Right lung (tissue), 10 donors: ENCODE data around the gene PAK1IP1. TPM values are rescaled to one million over a fixed set of nuclear protein-coding genes. Genes with fewer than 3 reads are reported as not detected.
A peak's percentile ranks its signal among the peaks of the same experiment; 100 is the strongest.
"Not testable (repeated sequence)": the region's sequence is repeated elsewhere in the genome, so short reads cannot be mapped to it uniquely, and the experiment has no call there.

Experiments
- DNase-seq, 2 donors: peaks; one replicate each; pipeline ENCODE4 v3.0.0-alpha.2; 2013
- long read RNA-seq, 8 donors: transcript quantifications; one replicate each; lab custom pipeline, GENCODE V29; 2026
- polyA plus RNA-seq, 5 donors: library from polyadenylated mRNA; unstranded; fragments of 120-200 nt; gene quantifications; one replicate each; pipeline versions ENCODE4 v1.2.1 to v1.2.3, GENCODE V29; 2013; ENCODE audit warnings: inconsistent platforms in 1 of 5, low replicate concordance in 1 of 5; ENCODE audit not compliant: insufficient read length in 5 of 5, insufficient read depth in 1 of 5

The PAK1IP1 gene
- polyA plus RNA-seq: 10 to 100 TPM; 19.6 to 26.0 (median 20.9) TPM
- long read RNA-seq, donor 1, transcript PAK1IP1-201 (10 exons, 1,800 nt): major isoform, 7 of 7 reads
- long read RNA-seq, donor 1, partial matches to known transcripts: 0 of 7 reads
- long read RNA-seq, donor 1, other reads (novel, unspliced or antisense): 0 of 7 reads
- long read RNA-seq, donor 2, transcript PAK1IP1-201 (10 exons, 1,800 nt): major isoform, 7 of 7 reads
- long read RNA-seq, donor 2, partial matches to known transcripts: 0 of 7 reads
- long read RNA-seq, donor 2, other reads (novel, unspliced or antisense): 0 of 7 reads
- long read RNA-seq, donor 3, transcript PAK1IP1-201 (10 exons, 1,800 nt): major isoform, 10 of 10 reads
- long read RNA-seq, donor 3, partial matches to known transcripts: 0 of 10 reads
- long read RNA-seq, donor 3, other reads (novel, unspliced or antisense): 0 of 10 reads
- long read RNA-seq, donor 4, partial matches to known transcripts: 0 of 4 reads
- long read RNA-seq, donor 4, other reads (novel, unspliced or antisense): 0 of 4 reads
- long read RNA-seq, donor 5, transcript PAK1IP1-201 (10 exons, 1,800 nt): major isoform, 13 of 13 reads
- long read RNA-seq, donor 5, partial matches to known transcripts: 0 of 13 reads
- long read RNA-seq, donor 5, other reads (novel, unspliced or antisense): 0 of 13 reads
- long read RNA-seq, donor 6, transcript PAK1IP1-201 (10 exons, 1,800 nt): major isoform, 11 of 11 reads
- long read RNA-seq, donor 6, partial matches to known transcripts: 0 of 11 reads
- long read RNA-seq, donor 6, other reads (novel, unspliced or antisense): 0 of 11 reads
- long read RNA-seq, donor 7, transcript PAK1IP1-201 (10 exons, 1,800 nt): major isoform, 13 of 13 reads
- long read RNA-seq, donor 7, partial matches to known transcripts: 0 of 13 reads
- long read RNA-seq, donor 7, other reads (novel, unspliced or antisense): 0 of 13 reads
- long read RNA-seq, donor 8, transcript PAK1IP1-201 (10 exons, 1,800 nt): major isoform, 5 of 5 reads
- long read RNA-seq, donor 8, partial matches to known transcripts: 0 of 5 reads
- long read RNA-seq, donor 8, other reads (novel, unspliced or antisense): 0 of 5 reads

- peak; percentile 96 to 98 for DNase-seq
These were observed at the start of gene PAK1IP1, which contains the start of gene C6orf52 for GRCh38 chr6:10694302-10695085. Gene PAK1IP1, plus strand, starts transcription at chr6:10694972. Its CDS starts 14 bp downstream, at chr6:10694986. Gene C6orf52, minus strand, starts transcription at chr6:10694616. Its CDS starts 7,066 bp downstream, at chr6:10687550.

- no peak for DNase-seq
These were observed 39.2 kb upstream of the PAK1IP1 start for GRCh38 chr6:10655508-10656055.

GRCh38 chr6:10658910-10659698, 35.7 kb upstream of the PAK1IP1 start:
- DNase-seq: no peak

- no peak for DNase-seq
These were observed 34.9 kb upstream of the PAK1IP1 start for GRCh38 chr6:10659699-10660348.

GRCh38 chr6:10660431-10661191, 34.2 kb upstream of the PAK1IP1 start:
- not testable (repeated sequence) for DNase-seq

- no peak for DNase-seq
These were observed 32.6 kb upstream of the PAK1IP1 start for GRCh38 chr6:10662207-10662606.

GRCh38 chr6:10662742-10663141, 32.0 kb upstream of the PAK1IP1 start:
- no peak for DNase-seq

- not testable (repeated sequence) for DNase-seq
These were observed 29.2 kb upstream of the PAK1IP1 start for GRCh38 chr6:10665595-10665994.

GRCh38 chr6:10668126-10668917, 26.4 kb upstream of the PAK1IP1 start:
- DNase-seq: no peak

GRCh38 chr6:10676403-10676802, 18.4 kb upstream of the PAK1IP1 start:
- no peak for DNase-seq

- no peak for DNase-seq
These were observed 16.3 kb upstream of the PAK1IP1 start for GRCh38 chr6:10678456-10678855.

- no peak for DNase-seq
These were observed 13.0 kb upstream of the PAK1IP1 start for GRCh38 chr6:10681795-10682194.

GRCh38 chr6:10682355-10682988, 12.3 kb upstream of the PAK1IP1 start:
- DNase-seq: no peak

GRCh38 chr6:10684618-10685017, 10.2 kb upstream of the PAK1IP1 start:
- DNase-seq: no peak

GRCh38 chr6:10685092-10685915, 9.5 kb upstream of the PAK1IP1 start:
- no peak for DNase-seq

GRCh38 chr6:10686901-10687300, 7.9 kb upstream of the PAK1IP1 start:
- DNase-seq: no peak
